HL-60 (cell line): ENCODE results near the gene RUNX2.

Experiments used
- DNase-seq, 2 experiments: peaks; one replicate each; pipeline ENCODE4 v3.0.0-alpha.2; 2010 to 2020; ENCODE audit warnings: low read depth in 1 of 2, low spot score in 1 of 2
- H3K27ac ChIP-seq: fragments of 250-450 bp; sonication (Bioruptor Pico); replicated peaks from 2 replicates; pipeline ENCODE4 v1.5.1; 2020; ENCODE audit warnings: mild to moderate bottlenecking, moderate library complexity
- H3K27me3 ChIP-seq: fragments of 250-450 bp; sonication (Bioruptor Pico); 2 replicates; pipeline ENCODE4 v1.5.1; 2021; ENCODE audit warnings: mild to moderate bottlenecking, moderate library complexity; ENCODE audit not compliant: insufficient read depth, poor library complexity, severe bottlenecking
- H3K4me3 ChIP-seq: replicated peaks from 2 replicates; pipeline ENCODE4 v1.5.1; 2011; ENCODE audit warnings: mild to moderate bottlenecking, control low read depth, low read length; ENCODE audit not compliant: insufficient read depth
- GABPA ChIP-seq: IDR thresholded peaks from 2 replicates; pipeline ENCODE4 v1.6.1; 2012; ENCODE audit warnings: low read depth
- POLR2AphosphoS5 ChIP-seq: IDR thresholded peaks from 2 replicates; pipeline ENCODE4 v1.6.1; 2012; ENCODE audit warnings: low read depth
- SPI1 ChIP-seq: IDR thresholded peaks from 2 replicates; pipeline ENCODE4 v1.6.1; 2012; ENCODE audit warnings: low read depth, mild to moderate bottlenecking, borderline replicate concordance
- TF ChIP-seq, protein P1 (sequence below): IDR thresholded peaks from 2 replicates; pipeline ENCODE4 v1.6.1; 2012; ENCODE audit warnings: low read depth; ENCODE audit not compliant: insufficient replicate concordance
- TF ChIP-seq, protein P2 (sequence below): IDR thresholded peaks from one replicate; pipeline ENCODE4 v1.5.1; 2011; ENCODE audit warnings: low read length, control low read depth, inconsistent platforms; ENCODE audit not compliant: insufficient read depth

Gene RUNX2

DNA sequence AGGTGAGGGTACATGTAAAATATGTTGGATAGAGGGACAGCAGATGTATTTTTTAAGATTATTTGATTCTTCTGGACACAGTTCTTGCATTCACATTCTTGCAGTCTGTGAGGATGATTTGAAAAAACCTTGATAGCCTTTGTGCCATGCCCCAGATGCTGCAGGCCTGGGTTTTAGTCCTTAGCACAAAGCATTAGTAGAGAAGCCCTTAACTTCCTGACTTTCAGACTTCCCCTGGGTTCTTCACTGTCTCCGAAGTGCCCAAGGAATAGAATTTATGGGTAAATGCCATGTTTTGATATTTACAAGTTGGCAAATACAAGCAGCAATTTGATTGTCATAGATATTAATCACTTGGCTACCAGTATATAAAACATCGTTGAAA lies 117.2 kb downstream of the RUNX2 start:
- no peak for TF ChIP-seq POLR2AphosphoS5
- H3K27ac ChIP-seq: peak overlapping the region; percentile 74
- no peaks in the 10 kb centered on the region for H3K27me3 ChIP-seq
- no peak for DNase-seq
- H3K4me3 ChIP-seq: no peak overlapping the region

DNA sequence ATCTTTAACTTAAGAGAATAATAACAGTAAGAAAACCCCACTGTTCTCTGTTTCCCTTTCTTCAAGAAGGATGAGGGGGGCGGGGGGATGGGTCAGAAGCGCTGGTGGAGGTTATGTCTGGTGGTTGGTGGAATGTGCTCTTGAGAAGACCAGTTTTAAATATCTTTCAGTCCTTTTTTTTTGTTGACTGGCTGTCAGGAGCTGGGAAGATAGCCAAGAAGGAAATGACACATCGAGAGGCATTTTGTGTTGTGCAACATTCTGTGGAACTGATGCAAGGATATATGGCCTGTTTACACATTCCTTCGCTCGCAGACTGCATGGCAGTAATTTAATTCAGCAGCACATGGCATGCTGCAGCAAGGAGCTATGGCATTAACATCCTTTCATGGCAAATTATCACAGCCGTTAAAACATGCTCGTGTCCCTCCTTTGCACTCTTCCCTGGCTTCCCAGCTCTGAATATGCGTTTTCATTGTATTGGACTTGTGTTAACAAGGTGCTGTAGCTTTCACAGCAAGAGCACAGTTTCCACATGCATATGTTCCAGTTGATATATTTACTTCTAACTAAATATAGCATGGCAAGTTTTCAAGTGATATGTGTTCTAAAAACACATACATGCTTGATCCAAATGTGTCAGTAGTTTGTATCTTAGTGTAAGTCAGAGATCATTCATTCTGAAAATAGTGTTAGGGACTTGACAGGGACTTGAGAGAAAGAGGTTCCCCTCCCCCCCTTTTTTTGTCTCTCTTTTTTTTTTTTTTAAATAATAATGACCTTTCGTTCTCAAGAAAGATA lies 117.8 kb downstream of the RUNX2 start:
- 0 out of 2 replicates have a peak, but pooled peaks have one; percentile 21 for TF ChIP-seq GABPA
- TF ChIP-seq, protein P1, sequence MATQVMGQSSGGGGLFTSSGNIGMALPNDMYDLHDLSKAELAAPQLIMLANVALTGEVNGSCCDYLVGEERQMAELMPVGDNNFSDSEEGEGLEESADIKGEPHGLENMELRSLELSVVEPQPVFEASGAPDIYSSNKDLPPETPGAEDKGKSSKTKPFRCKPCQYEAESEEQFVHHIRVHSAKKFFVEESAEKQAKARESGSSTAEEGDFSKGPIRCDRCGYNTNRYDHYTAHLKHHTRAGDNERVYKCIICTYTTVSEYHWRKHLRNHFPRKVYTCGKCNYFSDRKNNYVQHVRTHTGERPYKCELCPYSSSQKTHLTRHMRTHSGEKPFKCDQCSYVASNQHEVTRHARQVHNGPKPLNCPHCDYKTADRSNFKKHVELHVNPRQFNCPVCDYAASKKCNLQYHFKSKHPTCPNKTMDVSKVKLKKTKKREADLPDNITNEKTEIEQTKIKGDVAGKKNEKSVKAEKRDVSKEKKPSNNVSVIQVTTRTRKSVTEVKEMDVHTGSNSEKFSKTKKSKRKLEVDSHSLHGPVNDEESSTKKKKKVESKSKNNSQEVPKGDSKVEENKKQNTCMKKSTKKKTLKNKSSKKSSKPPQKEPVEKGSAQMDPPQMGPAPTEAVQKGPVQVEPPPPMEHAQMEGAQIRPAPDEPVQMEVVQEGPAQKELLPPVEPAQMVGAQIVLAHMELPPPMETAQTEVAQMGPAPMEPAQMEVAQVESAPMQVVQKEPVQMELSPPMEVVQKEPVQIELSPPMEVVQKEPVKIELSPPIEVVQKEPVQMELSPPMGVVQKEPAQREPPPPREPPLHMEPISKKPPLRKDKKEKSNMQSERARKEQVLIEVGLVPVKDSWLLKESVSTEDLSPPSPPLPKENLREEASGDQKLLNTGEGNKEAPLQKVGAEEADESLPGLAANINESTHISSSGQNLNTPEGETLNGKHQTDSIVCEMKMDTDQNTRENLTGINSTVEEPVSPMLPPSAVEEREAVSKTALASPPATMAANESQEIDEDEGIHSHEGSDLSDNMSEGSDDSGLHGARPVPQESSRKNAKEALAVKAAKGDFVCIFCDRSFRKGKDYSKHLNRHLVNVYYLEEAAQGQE: no peak
- peak; percentile 90 for TF ChIP-seq POLR2AphosphoS5
- Histone ChIP-seq H3K27ac (peak overlapping the region; percentile 74), H3K4me3 (no peak overlapping the region), H3K27me3 (no peaks in the 10 kb centered on the region)
- DNase-seq: peak; percentile 91 to 93

DNA sequence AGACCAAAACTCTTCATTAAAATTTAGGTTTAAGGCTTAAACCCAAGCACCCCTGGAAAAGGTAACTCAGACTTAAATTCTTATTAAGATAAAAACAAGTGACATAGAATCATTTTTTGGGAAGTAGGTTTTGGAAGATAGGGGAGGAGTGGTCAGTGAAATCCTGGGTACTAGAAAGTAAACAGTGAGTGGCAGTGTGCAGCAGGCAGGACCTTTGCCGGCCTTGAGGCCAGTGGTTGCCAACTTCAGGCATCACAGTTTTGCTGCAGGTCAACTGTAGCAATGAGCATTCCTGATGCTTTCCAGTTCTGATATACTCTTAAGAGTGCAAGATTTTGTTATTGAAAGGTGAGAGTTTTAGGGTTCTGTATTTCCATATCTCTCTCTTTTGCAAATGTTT lies 118.9 kb downstream of the RUNX2 start:
- Histone ChIP-seq H3K27me3 (no peaks in the 10 kb centered on the region), H3K4me3 (no peak overlapping the region), H3K27ac (peak overlapping the region; percentile 74)
- no peak for DNase-seq
- TF ChIP-seq GABPA: no peak
- TF ChIP-seq, protein P2, sequence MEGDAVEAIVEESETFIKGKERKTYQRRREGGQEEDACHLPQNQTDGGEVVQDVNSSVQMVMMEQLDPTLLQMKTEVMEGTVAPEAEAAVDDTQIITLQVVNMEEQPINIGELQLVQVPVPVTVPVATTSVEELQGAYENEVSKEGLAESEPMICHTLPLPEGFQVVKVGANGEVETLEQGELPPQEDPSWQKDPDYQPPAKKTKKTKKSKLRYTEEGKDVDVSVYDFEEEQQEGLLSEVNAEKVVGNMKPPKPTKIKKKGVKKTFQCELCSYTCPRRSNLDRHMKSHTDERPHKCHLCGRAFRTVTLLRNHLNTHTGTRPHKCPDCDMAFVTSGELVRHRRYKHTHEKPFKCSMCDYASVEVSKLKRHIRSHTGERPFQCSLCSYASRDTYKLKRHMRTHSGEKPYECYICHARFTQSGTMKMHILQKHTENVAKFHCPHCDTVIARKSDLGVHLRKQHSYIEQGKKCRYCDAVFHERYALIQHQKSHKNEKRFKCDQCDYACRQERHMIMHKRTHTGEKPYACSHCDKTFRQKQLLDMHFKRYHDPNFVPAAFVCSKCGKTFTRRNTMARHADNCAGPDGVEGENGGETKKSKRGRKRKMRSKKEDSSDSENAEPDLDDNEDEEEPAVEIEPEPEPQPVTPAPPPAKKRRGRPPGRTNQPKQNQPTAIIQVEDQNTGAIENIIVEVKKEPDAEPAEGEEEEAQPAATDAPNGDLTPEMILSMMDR: no peak

DNA sequence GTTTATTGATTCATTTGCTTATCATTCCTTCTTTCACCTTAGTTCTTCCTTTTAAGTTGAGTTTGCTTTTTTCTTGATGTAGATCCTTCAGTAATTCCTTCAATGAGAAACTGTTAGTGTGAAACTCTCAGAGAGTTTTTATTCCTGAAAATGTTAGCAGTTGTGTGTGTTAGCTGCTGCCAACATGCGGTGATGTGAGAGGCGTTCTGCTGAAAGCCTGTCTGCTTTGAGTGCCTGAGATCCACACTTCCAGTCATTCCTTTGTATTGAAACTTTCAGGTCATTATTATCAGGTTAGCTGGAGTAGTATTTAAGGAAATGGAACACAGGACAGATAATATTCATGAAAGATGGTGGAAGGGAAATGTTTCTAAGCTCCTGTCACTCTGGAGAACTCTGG lies 119.6 kb downstream of the RUNX2 start:
- H3K27me3 ChIP-seq: no peaks in the 10 kb centered on the region
- DNase-seq: no peak
- H3K4me3 ChIP-seq: no peak overlapping the region
- TF ChIP-seq, protein P1: no peak
- TF ChIP-seq POLR2AphosphoS5 (no peak), GABPA (no peak), SPI1 (no peak)
- TF ChIP-seq, protein P2: no peak
- H3K27ac ChIP-seq: no peak overlapping the region
